Panc1 (cell line): ENCODE data around the gene TSTD2. TPM values are rescaled to one million over a fixed set of nuclear protein-coding genes. Genes with fewer than 3 reads are reported as not detected.

ENCODE experiments used
- ATAC-seq: fragments of 200-7000 bp; cut with Tn5 transposase; 2 replicates; pipeline ENCODE4 v1.9.1; 2020; ENCODE audit warnings: mild to moderate bottlenecking, moderate library complexity
- BruUV-seq: library from RNA; stranded (reverse); fragments of 400-500 nt; replicated peaks from 2 replicates; lab custom pipeline; 2021; lab: Mats Ljungman, UMichigan
- CTCF ChIA-PET: fragments of 300-600 bp; sonication (Branson Sonifier 250); formaldehyde crosslinking; loops from one replicate; lab custom pipeline; 2022; ENCODE audit warnings: antibody characterized with exemption; lab: Charles Lee
- POLR2A ChIA-PET: fragments of 300-600 bp; sonication (Branson Sonifier 250); formaldehyde crosslinking; loops from one replicate; lab custom pipeline; 2022; ENCODE audit warnings: antibody characterized with exemption; lab: Charles Lee
- DNase-seq: peaks from one replicate; pipeline ENCODE4 v3.0.0-alpha.2; 2010; ENCODE audit warnings: low read depth, low spot score
- H3K27ac ChIP-seq: 2 replicates; pipeline ENCODE4 v1.5.1; 2011; ENCODE audit warnings: mild to moderate bottlenecking, low read length, inconsistent platforms
- H3K27me3 ChIP-seq: fragments of 200-500 bp; sonication (Bioruptor generic); 2 replicates; pipeline ENCODE4 v1.6.0; 2014; ENCODE audit warnings: low read length, inconsistent platforms; ENCODE audit not compliant: control insufficient read depth, insufficient read depth
- H3K36me3 ChIP-seq: fragments of 200-500 bp; sonication (Bioruptor generic); 2 replicates; pipeline ENCODE4 v1.5.1; 2014; ENCODE audit warnings: inconsistent platforms, mild to moderate bottlenecking, low read length, moderate library complexity; ENCODE audit not compliant: control insufficient read depth, insufficient read depth
- H3K4me1 ChIP-seq: 2 replicates; pipeline ENCODE4 v1.5.1; 2011; ENCODE audit warnings: inconsistent platforms, mild to moderate bottlenecking, low read length, moderate library complexity; ENCODE audit not compliant: control insufficient read depth, insufficient read depth
- H3K4me3 ChIP-seq, 2 experiments: 2 replicates each; pipeline ENCODE4 v1.5.1; 2011 to 2012; ENCODE audit warnings: low read depth in 2 of 2, low read length in 2 of 2, mild to moderate bottlenecking in 2 of 2, inconsistent platforms in 1 of 2, moderate library complexity in 1 of 2
- H3K9me3 ChIP-seq: fragments of 200-500 bp; sonication (Bioruptor generic); 2 replicates; pipeline ENCODE4 v1.5.1; 2014; ENCODE audit warnings: low read depth, mild to moderate bottlenecking, inconsistent platforms, low read length, moderate library complexity; ENCODE audit not compliant: control insufficient read depth, insufficient read depth
- CTCF ChIP-seq: fragments of 450-650 bp; IDR thresholded peaks from 2 replicates; pipeline ENCODE4 v1.5.1; 2017; ENCODE audit warnings: mild to moderate bottlenecking
- POLR2AphosphoS5 ChIP-seq: IDR thresholded peaks from 2 replicates; pipeline ENCODE4 v1.6.1; 2012; ENCODE audit warnings: mild to moderate bottlenecking, low read depth, low read length, moderate library complexity
- REST ChIP-seq, 2 experiments: IDR thresholded peaks; 2 replicates each; pipeline ENCODE4 v1.6.1; 2011 to 2012; ENCODE audit warnings: low read depth in 2 of 2, control low read depth in 1 of 2, low read length in 1 of 2, mild to moderate bottlenecking in 1 of 2, moderate library complexity in 1 of 2; ENCODE audit not compliant: insufficient read depth in 1 of 2
- SIN3A ChIP-seq: IDR thresholded peaks from 2 replicates; pipeline ENCODE4 v1.6.1; 2012; ENCODE audit warnings: low read depth, mild to moderate bottlenecking, low read length, moderate library complexity, borderline replicate concordance; ENCODE audit not compliant: insufficient read depth
- TCF7L2 ChIP-seq: IDR thresholded peaks from 2 replicates; pipeline ENCODE4 v1.6.1; 2011; ENCODE audit warnings: mild to moderate bottlenecking, low read depth, low read length, inconsistent platforms
- in situ Hi-C: cut with HindIII; loops from 2 replicates; pipeline ENCODE4 v1.10.0; 2016; ENCODE audit warnings: low sequenced_read_pairs, low pct_unique_long_range_greater_than_20kb
- intact Hi-C: fragments of 100-400 bp; cut with micrococcal nuclease; formaldehyde crosslinking; loops from one replicate; pipeline ENCODE4 v1.10.0; 2022; ENCODE audit not compliant: unreplicated experiment
- total RNA-seq: library from RNA; stranded (reverse); gene quantifications from one replicate; pipeline ENCODE4 v1.2.1, GENCODE V29; 2021; ENCODE audit not compliant: unreplicated experiment

TSTD2 gene
- total RNA-seq, 1 experiment from 2014 or later: 10.1 TPM

GRCh38 chr9:97572892-97573365, 60.2 kb downstream of the TSTD2 start:
- BruUV-seq: no TSS peak
- TF ChIP-seq SIN3A (no peak), REST (IDR thresholded peaks at IDR 0.05; ENCODE audit: insufficient read depth in 1 of 2, low read depth in 2 of 2, low read length in 1 of 2) (no peak), TCF7L2 (no peak), CTCF (no peak), POLR2AphosphoS5 (no peak)
- Histone ChIP-seq H3K4me1 (no peaks in the 10 kb centered on the region), H3K27me3 (no peaks in the 10 kb centered on the region), H3K4me3 (no peak overlapping the region), H3K27ac (no peak overlapping the region), H3K9me3 (no peaks in the 10 kb centered on the region), H3K36me3 (no peaks in the 10 kb centered on the region)
- ATAC-seq (no peak), DNase-seq (no peak)
- ChIA-PET POLR2A (no interaction called here), CTCF (no interaction called here)
- in situ Hi-C loops (no loop called here), intact Hi-C loops (no loop called here)

GRCh38 chr9:97572196-97572891, 60.8 kb downstream of the TSTD2 start:
- H3K27me3 ChIP-seq: no peaks in the 10 kb centered on the region
- no peaks in the 10 kb centered on the region for H3K9me3 ChIP-seq
- no TSS peak for BruUV-seq
- CTCF ChIA-PET: no interaction called here
- no peak for TF ChIP-seq POLR2AphosphoS5
- no peak overlapping the region for H3K27ac ChIP-seq
- ATAC-seq (no peak), DNase-seq (no peak)
- H3K36me3 ChIP-seq: no peaks in the 10 kb centered on the region
- in situ Hi-C loops: no loop called here
- no peak overlapping the region for H3K4me3 ChIP-seq
- intact Hi-C loops: no loop called here
- POLR2A ChIA-PET: no interaction called here
- H3K4me1 ChIP-seq: no peaks in the 10 kb centered on the region

- H3K4me3 ChIP-seq: no peak overlapping the region
- intact Hi-C loops (no loop called here), in situ Hi-C loops (no loop called here)
- H3K4me1 ChIP-seq: no peaks in the 10 kb centered on the region
- no peaks in the 10 kb centered on the region for H3K36me3 ChIP-seq
- ChIA-PET CTCF (no interaction called here), POLR2A (no interaction called here)
- no peak for ATAC-seq
- no peak for DNase-seq
- no peak for TF ChIP-seq POLR2AphosphoS5
- TF ChIP-seq TCF7L2: no peak
- no peak for TF ChIP-seq CTCF
- TF ChIP-seq REST (IDR thresholded peaks at IDR 0.05; ENCODE audit: insufficient read depth in 1 of 2, low read depth in 2 of 2, low read length in 1 of 2): no peak
- no peak for TF ChIP-seq SIN3A
- H3K9me3 ChIP-seq: no peaks in the 10 kb centered on the region
- H3K27me3 ChIP-seq: no peaks in the 10 kb centered on the region
- no peak overlapping the region for H3K27ac ChIP-seq
- BruUV-seq: no TSS peak
Observed at GRCh38 chr9:97571664-97572063, 61.5 kb downstream of the TSTD2 start.
